Measurements from ENCODE around the gene HS3ST6.

GRCh38 chr16:1906055-1906845, 12.0 kb downstream of the HS3ST6 start:
- TF ChIP-seq TAF1 (IDR thresholded peaks at IDR 0.05; ENCODE audit: low read depth, low read length) (no peak), POLR2A (IDR thresholded peaks at IDR 0.05; ENCODE audit: low read depth, low read length) (no peak), POLR2AphosphoS5 (IDR thresholded peaks at IDR 0.05; ENCODE audit: low read depth, low read length) (no peak), POU2F2 (IDR thresholded peaks at IDR 0.05; ENCODE audit: low read depth, low read length) (no peak), PAX5 (IDR thresholded peaks at IDR 0.05; ENCODE audit: insufficient read depth, low read length, severe bottlenecking) (no peak), SPI1 (IDR thresholded peaks at IDR 0.05; ENCODE audit: low read depth, low read length) (no peak)

All from GM12891 (cell line).